PFSK-1 (cell line): ENCODE measurements around the gene PFDN4.

Experiments used
- FOXP2 ChIP-seq: optimal IDR thresholded peaks from 2 replicates; pipeline ENCODE3; 2011; ENCODE audit warnings: borderline replicate concordance, control low read depth, inconsistent platforms; ENCODE audit not compliant: insufficient read depth; ENCODE audit errors: extremely low read length, extremely low read depth
- POLR2AphosphoS5 ChIP-seq: IDR thresholded peaks from 2 replicates; pipeline ENCODE4 v1.6.1; 2012; ENCODE audit warnings: low read depth, mild to moderate bottlenecking, control low read depth, low read length, moderate library complexity
- SIN3A ChIP-seq: IDR thresholded peaks from 2 replicates; pipeline ENCODE4 v1.6.1; 2012; ENCODE audit warnings: mild to moderate bottlenecking, low read length, moderate library complexity, borderline replicate concordance; ENCODE audit not compliant: insufficient read depth
- TAF1 ChIP-seq: IDR thresholded peaks from 2 replicates; pipeline ENCODE4 v1.6.1; 2012; ENCODE audit warnings: low read length, control low read depth, borderline replicate concordance; ENCODE audit not compliant: insufficient read depth
- TF ChIP-seq, protein P1 (sequence below), 2 experiments: IDR thresholded peaks; 2 replicates each; pipeline versions ENCODE4 v1.6.1 to v1.8.0; 2011 to 2012; ENCODE audit warnings: low read depth in 2 of 2, low read length in 2 of 2, control low read depth in 1 of 2, inconsistent platforms in 1 of 2, mild to moderate bottlenecking in 1 of 2, moderate library complexity in 1 of 2; ENCODE audit not compliant: insufficient read depth in 1 of 2

GRCh38 chr20:54262671-54263070 is 54.8 kb downstream of the PFDN4 start:
- TF ChIP-seq FOXP2 (no peak), TAF1 (no peak), POLR2AphosphoS5 (no peak), SIN3A (no peak)
- TF ChIP-seq, protein P1, sequence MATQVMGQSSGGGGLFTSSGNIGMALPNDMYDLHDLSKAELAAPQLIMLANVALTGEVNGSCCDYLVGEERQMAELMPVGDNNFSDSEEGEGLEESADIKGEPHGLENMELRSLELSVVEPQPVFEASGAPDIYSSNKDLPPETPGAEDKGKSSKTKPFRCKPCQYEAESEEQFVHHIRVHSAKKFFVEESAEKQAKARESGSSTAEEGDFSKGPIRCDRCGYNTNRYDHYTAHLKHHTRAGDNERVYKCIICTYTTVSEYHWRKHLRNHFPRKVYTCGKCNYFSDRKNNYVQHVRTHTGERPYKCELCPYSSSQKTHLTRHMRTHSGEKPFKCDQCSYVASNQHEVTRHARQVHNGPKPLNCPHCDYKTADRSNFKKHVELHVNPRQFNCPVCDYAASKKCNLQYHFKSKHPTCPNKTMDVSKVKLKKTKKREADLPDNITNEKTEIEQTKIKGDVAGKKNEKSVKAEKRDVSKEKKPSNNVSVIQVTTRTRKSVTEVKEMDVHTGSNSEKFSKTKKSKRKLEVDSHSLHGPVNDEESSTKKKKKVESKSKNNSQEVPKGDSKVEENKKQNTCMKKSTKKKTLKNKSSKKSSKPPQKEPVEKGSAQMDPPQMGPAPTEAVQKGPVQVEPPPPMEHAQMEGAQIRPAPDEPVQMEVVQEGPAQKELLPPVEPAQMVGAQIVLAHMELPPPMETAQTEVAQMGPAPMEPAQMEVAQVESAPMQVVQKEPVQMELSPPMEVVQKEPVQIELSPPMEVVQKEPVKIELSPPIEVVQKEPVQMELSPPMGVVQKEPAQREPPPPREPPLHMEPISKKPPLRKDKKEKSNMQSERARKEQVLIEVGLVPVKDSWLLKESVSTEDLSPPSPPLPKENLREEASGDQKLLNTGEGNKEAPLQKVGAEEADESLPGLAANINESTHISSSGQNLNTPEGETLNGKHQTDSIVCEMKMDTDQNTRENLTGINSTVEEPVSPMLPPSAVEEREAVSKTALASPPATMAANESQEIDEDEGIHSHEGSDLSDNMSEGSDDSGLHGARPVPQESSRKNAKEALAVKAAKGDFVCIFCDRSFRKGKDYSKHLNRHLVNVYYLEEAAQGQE (IDR thresholded peaks at IDR 0.05; ENCODE audit: insufficient read depth in 1 of 2, low read depth in 2 of 2, low read length in 2 of 2), result no peak
